GM12865 (cell line): ENCODE results near the gene MR1.
"Not testable (repeated sequence)": the region's sequence is repeated elsewhere in the genome, so short reads cannot be mapped to it uniquely, and the experiment has no call there.

Experiments used
- DNase-seq: peaks from one replicate; pipeline ENCODE4 v3.0.0; 2010; ENCODE audit warnings: low read depth
- H3K4me3 ChIP-seq: 2 replicates; pipeline ENCODE4 v1.5.1; 2011; ENCODE audit warnings: mild to moderate bottlenecking, low read depth, low read length, control low read depth
- TF ChIP-seq, protein P1 (sequence below): IDR thresholded peaks from 2 replicates; pipeline ENCODE4 v1.5.1; 2011; ENCODE audit warnings: low read length, control low read depth, low read depth, inconsistent platforms; ENCODE audit not compliant: insufficient read depth; ENCODE audit errors: missing control alignments

The MR1 gene

DNA sequence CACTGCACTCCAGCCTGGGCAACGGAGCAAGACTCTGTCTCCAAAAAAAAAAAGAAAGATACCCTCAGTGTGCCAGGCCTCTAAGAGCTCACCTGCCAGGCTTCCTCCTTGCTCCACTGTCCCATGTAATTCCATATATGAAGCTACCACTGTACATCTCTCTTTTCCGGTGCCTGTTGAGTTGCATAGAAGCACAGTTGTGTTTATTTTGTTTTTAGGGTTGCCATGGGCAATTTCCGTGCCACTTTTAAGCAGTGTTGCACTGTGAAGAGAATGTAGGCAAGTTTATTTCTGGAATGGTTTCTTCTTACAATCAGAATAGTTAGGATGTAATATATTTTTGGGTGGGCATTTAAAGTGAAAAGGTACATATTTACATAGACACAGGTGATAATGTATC lies 23.3 kb downstream of the MR1 start:
- H3K4me3 ChIP-seq, result no peak overlapping the region
- TF ChIP-seq, protein P1, sequence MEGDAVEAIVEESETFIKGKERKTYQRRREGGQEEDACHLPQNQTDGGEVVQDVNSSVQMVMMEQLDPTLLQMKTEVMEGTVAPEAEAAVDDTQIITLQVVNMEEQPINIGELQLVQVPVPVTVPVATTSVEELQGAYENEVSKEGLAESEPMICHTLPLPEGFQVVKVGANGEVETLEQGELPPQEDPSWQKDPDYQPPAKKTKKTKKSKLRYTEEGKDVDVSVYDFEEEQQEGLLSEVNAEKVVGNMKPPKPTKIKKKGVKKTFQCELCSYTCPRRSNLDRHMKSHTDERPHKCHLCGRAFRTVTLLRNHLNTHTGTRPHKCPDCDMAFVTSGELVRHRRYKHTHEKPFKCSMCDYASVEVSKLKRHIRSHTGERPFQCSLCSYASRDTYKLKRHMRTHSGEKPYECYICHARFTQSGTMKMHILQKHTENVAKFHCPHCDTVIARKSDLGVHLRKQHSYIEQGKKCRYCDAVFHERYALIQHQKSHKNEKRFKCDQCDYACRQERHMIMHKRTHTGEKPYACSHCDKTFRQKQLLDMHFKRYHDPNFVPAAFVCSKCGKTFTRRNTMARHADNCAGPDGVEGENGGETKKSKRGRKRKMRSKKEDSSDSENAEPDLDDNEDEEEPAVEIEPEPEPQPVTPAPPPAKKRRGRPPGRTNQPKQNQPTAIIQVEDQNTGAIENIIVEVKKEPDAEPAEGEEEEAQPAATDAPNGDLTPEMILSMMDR, result no peak
- no peak for DNase-seq

DNA sequence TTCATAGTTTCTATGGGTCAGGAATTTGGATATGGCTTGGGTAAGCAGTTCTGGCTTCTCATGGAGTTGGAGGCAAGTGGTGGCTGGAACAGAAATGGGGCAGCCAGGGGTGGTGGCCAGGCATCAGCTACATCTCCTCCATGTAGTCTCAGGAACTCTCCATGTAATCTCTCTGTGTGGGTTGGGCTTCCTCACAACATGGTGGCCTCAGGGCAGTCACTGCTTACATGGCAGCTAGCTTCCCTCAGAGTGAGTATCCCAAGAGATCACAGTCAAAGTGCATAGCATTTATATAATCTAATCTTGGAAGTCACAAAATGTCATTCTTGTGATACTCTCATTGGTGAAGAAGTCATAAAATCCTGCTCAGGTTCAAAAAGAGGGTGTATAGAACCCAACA lies 25.7 kb downstream of the MR1 start:
- DNase-seq, result no peak
- TF ChIP-seq, protein P1, result no peak
- H3K4me3 ChIP-seq, result no peak overlapping the region

DNA sequence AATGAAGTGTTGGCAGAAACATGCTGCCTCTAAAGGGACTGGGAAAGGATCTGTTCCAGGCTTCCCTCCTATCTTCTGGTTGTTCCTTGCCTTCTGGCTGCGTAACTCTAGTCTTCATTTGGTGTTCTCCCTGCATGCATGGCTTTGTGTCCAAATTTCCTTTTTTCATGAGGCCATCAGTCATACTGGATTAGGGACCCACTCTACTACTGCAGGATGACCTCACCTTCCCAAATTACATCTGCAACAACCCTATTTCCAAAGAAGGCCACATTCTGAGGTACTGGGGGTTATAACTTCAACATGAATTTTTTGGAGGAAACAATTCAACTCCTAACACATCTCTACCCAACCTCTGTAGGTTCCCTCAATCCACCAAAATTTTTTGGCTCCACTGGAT lies 26.3 kb downstream of the MR1 start:
- TF ChIP-seq, protein P1, result no peak

DNA sequence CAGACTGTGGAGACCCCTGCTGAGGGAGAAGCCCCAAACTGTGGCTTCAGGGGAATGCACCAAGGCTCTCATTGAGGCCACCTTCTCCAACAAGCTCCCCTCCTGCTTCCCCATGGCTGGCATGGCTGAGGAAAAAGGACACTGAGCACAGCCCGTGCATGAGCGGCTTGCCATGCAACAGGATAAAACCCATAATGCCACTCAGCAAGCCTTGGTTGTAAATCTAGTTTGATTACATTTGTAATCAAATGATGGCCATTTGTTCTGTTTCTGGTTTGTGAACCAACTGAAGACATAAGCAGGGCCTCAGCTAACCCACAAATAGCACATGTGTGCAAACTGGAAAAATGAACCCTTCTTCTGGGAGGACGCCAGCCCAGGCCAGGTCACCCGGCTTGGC lies 27.2 kb downstream of the MR1 start:
- not testable (repeated sequence) for DNase-seq, H3K4me3 ChIP-seq

More for the DNA sequence above, 26.3 kb downstream of the MR1 start:
- no peak for DNase-seq
- no peak overlapping the region for H3K4me3 ChIP-seq

DNA sequence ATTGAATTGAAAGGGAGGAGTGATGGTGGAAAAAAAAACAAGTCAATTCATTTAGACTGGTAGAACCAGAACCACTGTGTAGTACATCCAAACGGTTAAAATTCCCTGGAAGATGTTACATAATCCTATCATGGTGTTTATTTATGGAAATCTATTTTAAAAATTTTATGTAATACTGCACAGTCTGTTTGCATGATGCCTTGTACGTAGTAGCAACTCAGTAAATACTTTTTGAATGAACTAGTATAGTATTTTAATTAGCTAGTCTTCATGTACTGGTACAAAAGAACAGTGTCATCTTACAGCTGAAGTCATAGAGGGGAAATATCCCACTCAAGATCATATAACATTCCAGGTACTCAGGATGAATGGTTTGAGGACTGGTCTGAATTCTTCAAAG lies 27.7 kb downstream of the MR1 start:
- no peak for DNase-seq
- TF ChIP-seq, protein P1, result no peak
- peak overlapping the region; percentile 44 for H3K4me3 ChIP-seq

DNA sequence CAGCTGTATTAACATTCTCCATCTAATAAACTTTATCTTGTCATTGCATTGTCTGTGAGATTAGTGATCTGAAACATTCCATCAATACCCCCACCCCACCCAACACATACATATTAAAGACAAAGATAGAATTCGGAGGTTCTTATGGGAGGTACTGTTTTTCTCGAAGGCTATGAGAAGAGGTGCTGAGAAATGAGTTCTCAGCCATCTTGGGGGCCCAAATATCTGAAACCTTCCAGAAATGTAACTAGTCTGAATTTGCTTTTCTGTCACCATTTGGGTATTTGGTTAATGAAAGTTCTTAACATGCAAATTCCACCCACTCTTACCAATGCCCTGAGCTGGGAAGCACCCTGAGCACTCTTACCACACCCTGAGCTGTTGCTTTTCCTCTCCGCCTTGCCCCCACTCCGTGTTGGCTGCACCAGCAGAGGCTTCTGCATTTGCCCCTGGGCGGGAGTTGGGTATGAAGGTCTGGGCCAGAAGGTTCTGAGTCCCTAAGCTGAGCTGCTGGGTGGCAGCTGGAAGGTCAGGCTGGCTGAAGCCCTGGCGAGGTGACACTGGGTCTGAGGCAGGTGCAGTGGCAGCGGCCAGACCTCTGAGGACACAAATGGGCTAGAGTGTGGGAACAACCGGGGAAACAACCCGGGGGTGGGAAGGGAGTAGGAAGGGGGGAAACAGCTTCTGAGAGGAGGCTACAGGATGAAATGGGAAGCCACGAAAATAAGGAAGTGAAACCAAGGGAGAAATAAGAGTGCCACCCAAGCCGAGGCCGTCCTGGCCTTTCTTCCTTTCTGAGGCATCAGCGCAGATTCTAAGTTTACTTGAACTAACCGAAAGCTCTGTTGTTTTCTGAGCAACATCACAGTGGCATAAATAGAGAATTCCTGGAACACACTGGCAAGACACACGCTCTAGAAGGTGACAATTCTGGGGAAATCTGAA lies 28.4 kb downstream of the MR1 start:
- peak; percentile 89 for DNase-seq

DNA sequence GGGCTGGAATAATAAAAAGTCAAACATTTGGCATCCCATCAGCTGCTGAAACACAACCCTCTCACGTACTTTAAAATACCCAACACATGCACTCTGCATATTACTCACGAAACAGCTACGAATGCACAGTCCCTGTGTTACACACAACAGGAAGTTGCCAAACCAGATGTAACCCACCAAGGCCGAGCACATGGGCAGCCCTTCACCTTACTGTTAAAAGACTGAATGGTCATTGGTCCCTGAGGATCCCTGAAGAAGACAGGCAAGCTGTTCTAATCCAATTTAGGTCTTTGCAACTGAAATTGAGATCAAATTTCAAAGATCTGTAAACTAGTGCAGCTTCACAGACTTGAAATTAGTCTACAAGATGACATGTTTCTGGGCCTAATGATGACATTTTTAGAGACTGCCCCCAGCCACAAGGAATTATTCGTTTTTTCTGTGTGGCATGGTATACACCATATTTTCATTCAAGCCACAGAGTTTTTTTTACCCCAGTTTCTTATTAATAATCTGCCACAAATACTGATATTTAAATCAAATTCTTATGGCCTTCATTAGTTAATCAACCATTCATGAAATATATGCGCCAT lies 29.1 kb downstream of the MR1 start:
- TF ChIP-seq, protein P1, result no peak
- DNase-seq, result peak; percentile 90
- H3K4me3 ChIP-seq, result peak overlapping the region; percentile 44

More for the DNA sequence above, 28.4 kb downstream of the MR1 start:
- peak overlapping the region; percentile 44 for H3K4me3 ChIP-seq
- TF ChIP-seq, protein P1, result no peak
